Measurements from ENCODE around the gene SPAG16.

DNA sequence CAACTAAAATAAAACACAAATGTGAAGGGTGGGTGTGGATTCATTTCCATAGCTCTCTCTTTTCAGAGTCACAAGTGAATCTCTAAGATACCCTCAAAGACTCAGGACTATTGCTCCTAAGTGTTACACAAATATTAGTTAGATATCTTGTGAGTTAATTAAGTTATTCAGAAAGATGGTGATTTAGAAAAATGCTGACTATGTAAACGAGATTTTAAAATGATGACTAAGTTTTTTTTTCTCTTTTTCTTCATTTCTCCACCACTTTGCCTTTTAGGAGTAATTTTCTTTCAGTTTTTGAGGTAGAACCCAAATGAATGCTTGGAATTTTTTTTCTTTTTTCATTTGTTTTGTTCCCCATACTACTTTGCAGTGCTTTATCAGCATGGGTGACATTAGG is 479.7 kb downstream of the SPAG16 start:
- TF ChIP-seq, protein P1, sequence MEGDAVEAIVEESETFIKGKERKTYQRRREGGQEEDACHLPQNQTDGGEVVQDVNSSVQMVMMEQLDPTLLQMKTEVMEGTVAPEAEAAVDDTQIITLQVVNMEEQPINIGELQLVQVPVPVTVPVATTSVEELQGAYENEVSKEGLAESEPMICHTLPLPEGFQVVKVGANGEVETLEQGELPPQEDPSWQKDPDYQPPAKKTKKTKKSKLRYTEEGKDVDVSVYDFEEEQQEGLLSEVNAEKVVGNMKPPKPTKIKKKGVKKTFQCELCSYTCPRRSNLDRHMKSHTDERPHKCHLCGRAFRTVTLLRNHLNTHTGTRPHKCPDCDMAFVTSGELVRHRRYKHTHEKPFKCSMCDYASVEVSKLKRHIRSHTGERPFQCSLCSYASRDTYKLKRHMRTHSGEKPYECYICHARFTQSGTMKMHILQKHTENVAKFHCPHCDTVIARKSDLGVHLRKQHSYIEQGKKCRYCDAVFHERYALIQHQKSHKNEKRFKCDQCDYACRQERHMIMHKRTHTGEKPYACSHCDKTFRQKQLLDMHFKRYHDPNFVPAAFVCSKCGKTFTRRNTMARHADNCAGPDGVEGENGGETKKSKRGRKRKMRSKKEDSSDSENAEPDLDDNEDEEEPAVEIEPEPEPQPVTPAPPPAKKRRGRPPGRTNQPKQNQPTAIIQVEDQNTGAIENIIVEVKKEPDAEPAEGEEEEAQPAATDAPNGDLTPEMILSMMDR (tag by site-specific recombination; IDR thresholded peaks at IDR 0.05): no peak
- TF ChIP-seq, protein P2, sequence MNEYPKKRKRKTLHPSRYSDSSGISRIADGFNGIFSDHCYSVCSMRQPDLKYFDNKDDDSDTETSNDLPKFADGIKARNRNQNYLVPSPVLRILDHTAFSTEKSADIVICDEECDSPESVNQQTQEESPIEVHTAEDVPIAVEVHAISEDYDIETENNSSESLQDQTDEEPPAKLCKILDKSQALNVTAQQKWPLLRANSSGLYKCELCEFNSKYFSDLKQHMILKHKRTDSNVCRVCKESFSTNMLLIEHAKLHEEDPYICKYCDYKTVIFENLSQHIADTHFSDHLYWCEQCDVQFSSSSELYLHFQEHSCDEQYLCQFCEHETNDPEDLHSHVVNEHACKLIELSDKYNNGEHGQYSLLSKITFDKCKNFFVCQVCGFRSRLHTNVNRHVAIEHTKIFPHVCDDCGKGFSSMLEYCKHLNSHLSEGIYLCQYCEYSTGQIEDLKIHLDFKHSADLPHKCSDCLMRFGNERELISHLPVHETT (tag by site-specific recombination; IDR thresholded peaks at IDR 0.05): no peak
- TF ChIP-seq ZNF292 (tag by site-specific recombination; IDR thresholded peaks at IDR 0.05; ENCODE audit: borderline replicate concordance, low read depth) (no peak), ZNF274 (IDR thresholded peaks at IDR 0.05; ENCODE audit: low read length) (no peak), ZNF274 (tag by site-specific recombination; IDR thresholded peaks at IDR 0.05; ENCODE audit: borderline replicate concordance) (no peak), ZNF121 (tag by site-specific recombination; IDR thresholded peaks at IDR 0.05) (no peak)
- TF ChIP-seq, protein P3, sequence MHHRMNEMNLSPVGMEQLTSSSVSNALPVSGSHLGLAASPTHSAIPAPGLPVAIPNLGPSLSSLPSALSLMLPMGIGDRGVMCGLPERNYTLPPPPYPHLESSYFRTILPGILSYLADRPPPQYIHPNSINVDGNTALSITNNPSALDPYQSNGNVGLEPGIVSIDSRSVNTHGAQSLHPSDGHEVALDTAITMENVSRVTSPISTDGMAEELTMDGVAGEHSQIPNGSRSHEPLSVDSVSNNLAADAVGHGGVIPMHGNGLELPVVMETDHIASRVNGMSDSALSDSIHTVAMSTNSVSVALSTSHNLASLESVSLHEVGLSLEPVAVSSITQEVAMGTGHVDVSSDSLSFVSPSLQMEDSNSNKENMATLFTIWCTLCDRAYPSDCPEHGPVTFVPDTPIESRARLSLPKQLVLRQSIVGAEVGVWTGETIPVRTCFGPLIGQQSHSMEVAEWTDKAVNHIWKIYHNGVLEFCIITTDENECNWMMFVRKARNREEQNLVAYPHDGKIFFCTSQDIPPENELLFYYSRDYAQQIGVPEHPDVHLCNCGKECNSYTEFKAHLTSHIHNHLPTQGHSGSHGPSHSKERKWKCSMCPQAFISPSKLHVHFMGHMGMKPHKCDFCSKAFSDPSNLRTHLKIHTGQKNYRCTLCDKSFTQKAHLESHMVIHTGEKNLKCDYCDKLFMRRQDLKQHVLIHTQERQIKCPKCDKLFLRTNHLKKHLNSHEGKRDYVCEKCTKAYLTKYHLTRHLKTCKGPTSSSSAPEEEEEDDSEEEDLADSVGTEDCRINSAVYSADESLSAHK (tag by site-specific recombination; IDR thresholded peaks at IDR 0.05): no peak
